Ectodermal cell (in vitro differentiated cells): ENCODE results near the gene SULF2.

Experiments used
- H3K27ac ChIP-seq: 2 replicates; pipeline ENCODE4 v1.7.0; 2013; ENCODE audit warnings: mild to moderate bottlenecking, low read depth, low read length; ENCODE audit not compliant: insufficient read depth, poor library complexity, severe bottlenecking
- H3K27me3 ChIP-seq: 2 replicates; pipeline ENCODE4 v1.7.0; 2013; ENCODE audit warnings: mild to moderate bottlenecking, low read length; ENCODE audit not compliant: insufficient read depth, control insufficient read depth, poor library complexity, severe bottlenecking
- H3K36me3 ChIP-seq: one replicate; pipeline ENCODE4 v1.7.0; 2013; ENCODE audit warnings: low read length; ENCODE audit not compliant: control insufficient read depth, insufficient read depth
- H3K4me1 ChIP-seq: one replicate; pipeline ENCODE4 v1.7.0; 2013; ENCODE audit warnings: low read length; ENCODE audit not compliant: control insufficient read depth, insufficient read depth
- H3K4me3 ChIP-seq: 2 replicates; pipeline ENCODE4 v1.7.0; 2013; ENCODE audit warnings: low read depth, low read length, control low read depth; ENCODE audit not compliant: insufficient read depth
- H3K9me3 ChIP-seq: 2 replicates; pipeline ENCODE4 v1.7.0; 2013; ENCODE audit warnings: mild to moderate bottlenecking, low read length, moderate library complexity; ENCODE audit not compliant: control insufficient read depth
- whole genome bisulfite sequencing, 2 experiments: methylation state at CpG; one replicate each; pipeline ENCODE4 v1.1.7; 2013; ENCODE audit warnings: missing lambda C conversion rate in 2 of 2; 5-methylcytosine and 5-hydroxymethylcytosine counted together

The SULF2 gene

DNA sequence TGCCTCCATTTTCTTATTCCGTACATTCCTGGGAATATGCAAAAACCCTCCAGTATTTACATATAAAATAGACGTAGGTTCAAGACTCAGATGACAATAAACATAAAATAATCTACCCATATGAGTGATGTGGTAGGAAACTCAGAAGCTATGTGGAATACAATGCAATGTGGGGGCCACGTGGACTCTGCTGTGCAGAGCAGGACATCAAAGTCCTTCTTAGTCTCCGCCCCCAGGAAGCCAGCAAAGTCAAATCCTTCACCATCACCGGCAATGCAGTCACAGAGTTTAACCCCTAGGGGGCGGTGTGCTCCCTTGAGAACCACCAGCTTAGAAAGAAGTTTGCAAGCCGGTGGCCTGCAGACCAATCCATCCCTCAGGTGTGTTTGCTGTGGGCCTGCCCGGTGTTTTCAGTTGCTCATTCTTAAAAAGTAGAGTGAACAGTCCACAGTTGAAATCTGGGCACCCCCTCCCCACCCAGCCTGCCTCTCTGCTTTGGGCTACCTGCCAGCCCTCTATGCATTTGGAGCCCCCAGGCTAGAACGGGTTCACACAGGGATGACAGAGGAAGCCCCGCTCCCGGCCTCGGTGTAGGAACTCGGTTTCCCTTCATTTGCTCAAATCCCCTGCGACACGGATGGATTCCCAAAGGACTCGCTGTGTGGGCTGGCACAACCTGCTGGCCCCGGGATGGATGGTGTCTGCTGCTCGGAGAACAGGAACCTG lies 59.9 kb downstream of the SULF2 start:
- H3K4me3 ChIP-seq: no peak overlapping the region
- WGBS, 2 experiments: 61 to 63% methylated on average over 16 to 17 of the region's 18 CpGs
- no peaks in the 10 kb centered on the region for H3K36me3 ChIP-seq
- no peak overlapping the region for H3K27ac ChIP-seq
- no peaks in the 10 kb centered on the region for H3K9me3 ChIP-seq
- H3K27me3 ChIP-seq: no peaks in the 10 kb centered on the region
- peaks cover 26% of the 10 kb centered on the region for H3K4me1 ChIP-seq

DNA sequence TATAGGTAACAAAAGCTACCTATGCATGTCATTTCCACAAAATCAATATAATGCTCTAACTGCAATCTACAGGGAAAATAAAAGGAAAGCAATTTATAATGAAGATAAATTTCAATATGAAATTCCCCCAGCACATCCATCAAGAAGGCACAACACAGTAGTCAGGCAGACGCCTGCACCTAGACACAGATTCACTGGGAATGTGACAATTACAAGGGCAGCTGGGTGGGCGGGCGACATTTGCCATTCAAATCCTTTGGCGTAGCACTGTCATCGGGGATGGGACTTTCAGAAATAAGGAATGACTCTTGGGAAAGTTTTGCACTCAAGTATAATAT lies 60.4 kb downstream of the SULF2 start:
- WGBS, 2 experiments: 94% methylated on average over 5 of the region's 5 CpGs
- Histone ChIP-seq H3K4me3 (no peak overlapping the region), H3K4me1 (peaks cover 26% of the 10 kb centered on the region), H3K36me3 (no peaks in the 10 kb centered on the region), H3K9me3 (no peaks in the 10 kb centered on the region), H3K27me3 (no peaks in the 10 kb centered on the region), H3K27ac (peak overlapping the region; percentile 30)

DNA sequence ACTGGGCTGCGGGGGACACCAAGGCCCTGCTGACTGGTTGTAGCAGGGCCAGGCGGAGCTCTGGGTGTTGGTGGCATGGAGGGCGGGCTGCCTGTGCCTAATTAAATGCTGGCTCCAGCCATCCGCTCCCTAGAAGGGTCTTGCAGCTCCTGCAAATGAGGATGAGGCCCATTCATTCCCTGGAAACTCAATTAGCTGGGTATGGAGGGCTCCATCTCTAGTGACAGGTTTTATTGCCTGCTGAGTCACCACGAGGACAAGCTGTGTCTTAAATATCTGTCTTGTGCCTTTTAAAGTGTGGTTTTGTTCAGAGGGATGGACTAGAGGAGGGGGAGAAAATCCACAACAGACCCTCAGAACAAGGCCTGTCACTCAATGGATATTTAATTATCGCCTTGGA lies 60.9 kb downstream of the SULF2 start:
- Histone ChIP-seq H3K4me1 (peaks cover 26% of the 10 kb centered on the region), H3K27ac (peak overlapping the region; percentile 58)

DNA sequence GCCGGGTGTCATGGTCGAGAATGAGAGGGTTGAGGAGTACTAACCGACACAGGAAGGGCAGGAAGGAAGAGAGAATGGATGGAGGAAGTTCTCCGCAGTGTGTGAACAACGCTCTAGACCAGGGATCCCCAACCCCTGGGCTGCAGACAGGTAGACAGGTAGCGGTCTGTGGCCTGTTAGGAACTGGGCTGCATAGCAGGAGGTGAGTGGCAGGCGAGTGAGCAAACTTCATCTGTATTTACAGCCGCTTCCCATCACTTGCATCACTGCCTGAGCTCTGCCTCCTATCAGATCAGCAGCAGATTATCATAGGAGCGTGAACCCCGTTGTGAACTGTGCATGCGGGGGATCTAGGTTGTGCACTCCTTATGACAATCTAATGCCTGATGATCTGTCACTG lies 62.0 kb downstream of the SULF2 start:
- Histone ChIP-seq H3K27me3 (no peaks in the 10 kb centered on the region), H3K9me3 (no peaks in the 10 kb centered on the region), H3K4me1 (peaks cover 26% of the 10 kb centered on the region), H3K4me3 (no peak overlapping the region), H3K27ac (no peak overlapping the region), H3K36me3 (no peaks in the 10 kb centered on the region)
- 95 to 96% methylated on average over 11 of the region's 11 CpGs for WGBS, 2 experiments

More for the DNA sequence above, 60.9 kb downstream of the SULF2 start:
- WGBS, 2 experiments: 62 to 74% methylated on average over 6 of the region's 6 CpGs
- H3K9me3 ChIP-seq: no peaks in the 10 kb centered on the region
- no peaks in the 10 kb centered on the region for H3K36me3 ChIP-seq
- H3K27me3 ChIP-seq: no peaks in the 10 kb centered on the region
- H3K4me3 ChIP-seq: no peak overlapping the region

DNA sequence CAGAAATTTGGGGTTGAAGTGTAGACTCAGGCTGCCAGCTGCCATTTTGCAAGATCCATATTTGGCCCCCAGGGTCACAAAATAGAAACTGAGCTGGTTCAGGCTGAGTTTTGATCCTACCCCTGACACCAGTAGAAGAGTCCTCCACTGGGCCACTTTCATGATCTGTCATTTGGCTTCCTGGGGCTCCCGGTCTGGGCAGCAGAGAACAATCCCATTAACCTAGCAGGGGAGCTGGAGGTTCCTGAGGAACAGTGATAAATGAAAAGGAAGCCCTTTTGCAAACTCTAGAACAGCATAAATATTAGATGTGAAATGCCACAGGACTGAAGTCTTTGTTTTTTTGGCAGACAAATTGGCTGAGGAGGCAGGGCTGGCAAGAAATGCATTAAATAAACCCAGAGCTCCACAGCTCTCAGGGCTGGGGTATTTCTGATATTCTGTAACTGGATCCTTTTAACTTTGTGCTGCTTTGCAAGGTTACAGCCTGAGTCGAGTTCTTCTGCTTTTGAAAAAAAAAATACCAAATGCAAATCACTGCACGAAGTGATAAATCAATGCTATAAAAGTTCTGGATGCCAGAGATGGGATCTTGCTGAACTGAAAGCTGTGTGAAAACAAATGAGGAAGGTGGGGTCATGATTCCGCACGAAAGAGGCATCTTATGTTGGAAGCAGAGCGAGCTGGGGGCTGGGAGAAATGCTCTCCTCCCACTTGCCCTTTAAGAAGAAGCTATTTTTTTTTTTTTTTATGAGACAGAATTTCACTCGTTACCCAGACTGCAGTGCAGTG lies 64.4 kb downstream of the SULF2 start:
- H3K27me3 ChIP-seq: no peaks in the 10 kb centered on the region
- no peak overlapping the region for H3K27ac ChIP-seq
- H3K4me3 ChIP-seq: no peak overlapping the region
- H3K9me3 ChIP-seq: no peaks in the 10 kb centered on the region
- no peaks in the 10 kb centered on the region for H3K36me3 ChIP-seq
- peaks cover 21% of the 10 kb centered on the region for H3K4me1 ChIP-seq
- WGBS, 2 experiments: 66 to 70% methylated on average over 7 of the region's 7 CpGs

DNA sequence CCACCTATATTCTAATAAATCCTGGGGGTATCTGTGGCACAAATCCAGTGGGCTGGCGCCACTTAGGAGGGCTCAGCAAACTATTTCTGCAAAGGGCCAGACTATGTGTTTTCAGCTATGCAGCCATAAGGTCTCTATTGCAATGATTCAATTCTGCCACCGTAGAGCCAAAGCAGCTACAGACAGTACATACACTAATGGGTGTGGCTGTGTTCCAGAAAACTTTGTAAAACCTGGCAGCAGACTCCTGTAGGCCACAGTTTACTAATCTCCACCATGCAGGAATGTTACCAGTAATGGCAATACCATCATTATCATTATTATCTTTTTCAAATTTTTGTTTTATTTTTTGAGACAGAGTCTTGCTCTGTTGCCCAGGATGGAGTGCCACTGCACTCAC lies 65.7 kb downstream of the SULF2 start:
- Histone ChIP-seq H3K9me3 (no peaks in the 10 kb centered on the region), H3K27me3 (no peaks in the 10 kb centered on the region), H3K4me1 (peaks cover 14% of the 10 kb centered on the region), H3K36me3 (no peaks in the 10 kb centered on the region), H3K4me3 (no peak overlapping the region), H3K27ac (no peak overlapping the region)
- whole genome bisulfite sequencing, 2 experiments: 90 to 95% methylated on average over 2 of the region's 2 CpGs

DNA sequence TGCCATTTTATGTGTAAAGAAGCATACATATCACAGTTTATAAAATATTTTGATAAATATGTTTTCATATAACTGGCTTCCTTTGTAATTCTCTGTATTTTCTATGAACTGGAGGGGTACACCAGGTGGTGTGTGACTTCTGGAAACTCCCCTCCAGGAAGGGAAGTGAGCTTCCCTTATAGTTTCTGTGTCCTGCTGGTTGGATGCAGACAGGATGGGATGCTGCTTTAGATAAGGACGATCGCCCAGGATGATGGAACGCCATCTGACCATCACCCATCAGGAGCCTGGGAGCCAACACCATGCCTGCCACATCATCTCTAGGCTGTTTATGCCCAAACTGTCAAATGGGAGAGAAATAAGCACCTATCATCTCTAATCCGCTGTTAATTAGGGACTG lies 66.1 kb downstream of the SULF2 start:
- Histone ChIP-seq H3K9me3 (no peaks in the 10 kb centered on the region), H3K27me3 (no peaks in the 10 kb centered on the region), H3K4me3 (no peak overlapping the region), H3K4me1 (peaks cover 11% of the 10 kb centered on the region), H3K27ac (no peak overlapping the region), H3K36me3 (no peaks in the 10 kb centered on the region)
- WGBS, 2 experiments: 94 to 96% methylated on average over 4 of the region's 4 CpGs

DNA sequence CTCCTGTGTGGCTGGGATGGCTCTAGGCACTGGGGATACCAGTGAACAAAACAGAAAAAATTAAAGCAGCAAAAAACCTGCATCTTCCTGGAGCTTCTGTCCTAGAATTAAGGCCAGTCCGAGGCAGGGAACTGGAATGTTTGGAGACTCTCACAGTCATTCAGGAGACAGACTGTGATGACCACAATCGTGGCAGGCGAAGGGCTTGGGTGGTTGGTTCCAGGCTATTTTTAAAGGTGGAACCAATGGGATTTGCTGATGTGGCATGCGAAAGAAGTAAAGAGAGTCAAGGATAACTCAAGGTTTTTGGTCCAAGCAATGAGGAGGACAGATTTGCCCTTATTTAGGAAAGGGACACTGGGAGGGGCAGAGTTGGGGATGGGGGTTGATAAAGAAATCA lies 66.9 kb downstream of the SULF2 start:
- 89 to 90% methylated on average over 4 of the region's 4 CpGs for WGBS, 2 experiments
- no peak overlapping the region for H3K27ac ChIP-seq
- H3K4me1 ChIP-seq: peaks cover 11% of the 10 kb centered on the region
- H3K27me3 ChIP-seq: no peaks in the 10 kb centered on the region
- no peaks in the 10 kb centered on the region for H3K36me3 ChIP-seq
- H3K9me3 ChIP-seq: no peaks in the 10 kb centered on the region
- H3K4me3 ChIP-seq: no peak overlapping the region

DNA sequence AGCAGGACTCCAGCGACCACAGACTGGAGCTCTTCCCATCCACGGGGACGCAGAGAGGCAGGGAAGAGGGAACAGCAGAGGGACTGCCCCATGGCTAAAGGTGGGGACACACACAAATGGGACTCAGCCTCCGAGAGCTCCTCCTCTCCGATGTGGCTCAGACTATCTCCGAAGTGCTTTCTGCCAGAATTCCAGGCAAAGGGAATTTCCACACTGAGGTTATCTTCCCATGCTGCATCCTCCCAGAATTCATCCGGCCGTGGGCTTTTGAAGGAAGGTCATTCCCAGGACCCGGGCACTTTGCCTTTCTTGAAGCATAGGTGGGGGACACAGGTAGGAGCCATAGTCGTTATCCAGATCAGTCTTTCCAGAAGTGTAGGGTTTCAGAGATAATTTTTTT lies 67.9 kb downstream of the SULF2 start:
- no peaks in the 10 kb centered on the region for H3K27me3 ChIP-seq
- no peak overlapping the region for H3K4me3 ChIP-seq
- no peaks in the 10 kb centered on the region for H3K9me3 ChIP-seq
- WGBS, 2 experiments: 91 to 92% methylated on average over 10 of the region's 10 CpGs
- no peak overlapping the region for H3K27ac ChIP-seq
- H3K36me3 ChIP-seq: no peaks in the 10 kb centered on the region
- H3K4me1 ChIP-seq: peaks cover 11% of the 10 kb centered on the region

DNA sequence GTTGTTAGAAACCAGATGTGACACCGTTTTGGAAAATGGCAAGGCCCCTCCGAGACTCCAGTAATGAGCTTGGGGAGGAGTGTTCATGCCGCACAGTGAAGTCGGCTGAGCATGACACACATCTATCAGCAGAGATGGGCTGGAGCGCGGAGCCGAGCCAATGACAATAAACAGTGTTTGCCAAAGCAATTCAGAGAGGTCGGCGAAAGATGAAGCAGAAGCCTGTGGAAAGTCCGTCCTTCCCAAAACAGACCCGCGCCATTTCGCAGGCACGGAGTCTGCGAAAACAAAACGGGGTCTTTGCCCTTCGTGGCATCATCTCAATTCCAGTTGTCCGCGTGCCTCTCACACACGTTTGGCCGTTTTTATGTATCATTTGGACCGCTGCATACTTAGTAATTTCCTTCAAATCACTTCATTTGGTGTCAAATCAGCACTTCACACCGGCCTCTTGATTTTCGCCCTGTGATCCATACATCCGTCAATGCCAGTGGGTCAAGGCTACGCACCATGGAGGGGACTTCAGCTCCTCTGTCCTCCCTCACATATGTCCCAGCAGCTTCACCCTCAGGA lies 71.3 kb downstream of the SULF2 start:
- H3K4me3 ChIP-seq: no peak overlapping the region
- no peaks in the 10 kb centered on the region for H3K4me1 ChIP-seq
- 95 to 97% methylated on average over 26 of the region's 26 CpGs for WGBS, 2 experiments
- no peaks in the 10 kb centered on the region for H3K27me3 ChIP-seq
- H3K9me3 ChIP-seq: no peaks in the 10 kb centered on the region
- no peaks in the 10 kb centered on the region for H3K36me3 ChIP-seq
- H3K27ac ChIP-seq: no peak overlapping the region
